Measurements from ENCODE around the gene NIN.

Gene NIN

GRCh38 chr14:50830932-50831725 lies at the start of gene NIN:
TSS of gene NIN (minus strand) at chr14:50831162. CDS start at chr14:50822056, 9,106 bp downstream.
- peak; percentile 76 for DNase-seq

- DNase-seq = no peak
Measured at GRCh38 chr14:50875359-50876070, 44.6 kb upstream of the NIN start.

GRCh38 chr14:50874757-50875156 lies 43.8 kb upstream of the NIN start:
- DNase-seq = no peak

- DNase-seq = no peak
Measured at GRCh38 chr14:50871914-50872732, 41.2 kb upstream of the NIN start, which contains the start of gene ABHD12B. TSS of gene ABHD12B (plus strand) at chr14:50872053. CDS start at chr14:50872175, 122 bp downstream.

- DNase-seq = no peak
Measured at GRCh38 chr14:50871228-50871627, 40.3 kb upstream of the NIN start.

GRCh38 chr14:50865391-50866076 lies 34.6 kb upstream of the NIN start:
- no peak for DNase-seq

GRCh38 chr14:50864946-50865345 lies 34.0 kb upstream of the NIN start:
- no peak for DNase-seq

GRCh38 chr14:50864237-50864636 lies 33.3 kb upstream of the NIN start:
- DNase-seq = no peak

- DNase-seq = no peak
Measured at GRCh38 chr14:50862036-50862570, 31.1 kb upstream of the NIN start.

GRCh38 chr14:50860478-50861086 lies 29.6 kb upstream of the NIN start:
- DNase-seq = peak; percentile 64

- DNase-seq = no peak
Measured at GRCh38 chr14:50859296-50859624, 28.3 kb upstream of the NIN start.

- DNase-seq = no peak
Measured at GRCh38 chr14:50856660-50857059, 25.7 kb upstream of the NIN start.

- no peak for DNase-seq
Measured at GRCh38 chr14:50855558-50855957, 24.6 kb upstream of the NIN start.

- DNase-seq = no peak
Measured at GRCh38 chr14:50854521-50854920, 23.6 kb upstream of the NIN start.

- no peak for DNase-seq
Measured at GRCh38 chr14:50853891-50854290, 22.9 kb upstream of the NIN start.

GRCh38 chr14:50846226-50846880 lies 15.4 kb upstream of the NIN start:
- DNase-seq = no peak

- DNase-seq = no peak
Measured at GRCh38 chr14:50845166-50845565, 14.2 kb upstream of the NIN start.

- DNase-seq = no peak
Measured at GRCh38 chr14:50844391-50844790, 13.4 kb upstream of the NIN start.

- no peak for DNase-seq
Measured at GRCh38 chr14:50839691-50840090, 8.7 kb upstream of the NIN start.

- no peak for DNase-seq
Measured at GRCh38 chr14:50839048-50839447, 8.1 kb upstream of the NIN start.

GRCh38 chr14:50837850-50838470 lies 7.0 kb upstream of the NIN start:
- no peak for DNase-seq
